ENCODE measurements around the gene COL13A1.

Gene COL13A1

DNA sequence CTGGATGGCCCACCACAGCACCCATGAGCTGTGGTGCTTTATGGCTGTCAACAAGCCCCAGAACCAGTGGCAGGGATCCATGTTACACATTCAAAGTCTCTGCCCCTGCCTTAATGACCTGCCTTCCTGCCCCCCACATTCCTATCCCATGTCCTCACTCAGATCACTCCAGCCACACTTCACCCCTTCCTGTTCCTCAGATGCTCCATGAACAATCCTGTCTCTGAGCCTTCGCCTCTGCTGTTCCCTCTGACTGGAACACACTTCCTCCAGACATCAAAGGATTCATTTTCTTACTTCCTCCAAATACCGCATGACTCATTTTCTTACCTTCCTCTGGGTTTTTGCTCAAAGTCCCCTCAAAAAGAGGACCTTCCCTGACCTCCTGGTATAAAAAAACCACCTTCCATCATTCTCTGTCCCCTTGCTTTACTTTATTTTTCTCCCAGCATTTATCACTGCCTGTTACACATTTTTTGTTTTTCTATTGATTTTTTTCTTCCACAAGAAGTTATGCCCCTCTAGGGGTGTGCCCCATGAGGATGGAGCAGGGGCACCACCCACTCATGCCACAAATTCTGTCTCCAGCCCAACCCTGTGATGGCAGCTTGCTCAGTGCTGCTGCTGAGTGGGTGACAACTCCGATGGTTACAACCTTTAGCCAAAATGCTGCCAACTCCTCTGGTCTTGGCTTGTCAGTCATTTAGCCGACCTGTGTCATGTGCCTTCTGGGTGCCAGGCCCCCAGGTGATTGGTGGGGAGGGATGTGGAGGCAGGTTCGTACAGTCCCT lies 18.2 kb downstream of the COL13A1 start:
- DNase-seq (ENCODE audit: low read depth in 3 of 3): no peak

DNA sequence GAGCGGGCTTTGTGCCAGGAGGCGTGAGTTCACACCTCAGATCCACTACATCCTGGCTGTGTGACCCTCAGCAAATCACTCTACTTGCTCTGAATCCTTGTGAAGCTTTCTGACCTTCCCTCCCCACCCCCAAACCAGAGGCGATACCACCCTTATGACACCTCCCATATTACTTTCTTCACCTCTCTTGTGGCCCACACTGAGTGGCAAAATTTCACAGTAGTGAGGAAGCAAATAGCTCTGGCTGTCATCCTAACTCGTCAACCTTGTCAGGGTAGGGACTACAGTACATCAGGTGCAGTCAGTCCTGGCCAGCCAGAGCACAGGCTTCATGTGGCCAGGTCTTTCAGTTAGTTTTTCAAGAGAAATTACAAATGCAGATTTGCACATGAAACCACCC lies 19.1 kb downstream of the COL13A1 start:
- DNase-seq (ENCODE audit: low read depth in 3 of 3): no peak

DNA sequence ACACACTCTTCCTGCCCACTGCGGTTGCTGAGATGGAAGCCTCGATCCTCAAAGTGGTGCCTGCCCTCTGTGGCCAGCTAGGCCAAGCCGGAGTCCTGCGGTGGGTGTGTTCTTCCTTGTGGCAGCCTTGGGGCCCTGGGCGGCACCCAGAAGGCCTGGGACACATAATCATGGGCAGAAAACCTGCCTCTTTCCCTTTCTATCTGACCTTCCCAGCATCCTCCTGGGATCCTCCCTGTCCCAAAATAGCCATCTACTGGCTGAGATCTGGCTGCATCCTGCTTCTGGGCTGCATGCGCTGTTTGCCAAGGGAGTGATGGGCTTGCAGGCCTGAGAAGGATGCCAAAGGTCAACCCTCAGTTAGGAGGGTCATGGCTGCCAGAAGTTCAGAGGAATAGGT lies 23.9 kb downstream of the COL13A1 start:
- no peak for DNase-seq (ENCODE audit: low read depth in 3 of 3)

DNA sequence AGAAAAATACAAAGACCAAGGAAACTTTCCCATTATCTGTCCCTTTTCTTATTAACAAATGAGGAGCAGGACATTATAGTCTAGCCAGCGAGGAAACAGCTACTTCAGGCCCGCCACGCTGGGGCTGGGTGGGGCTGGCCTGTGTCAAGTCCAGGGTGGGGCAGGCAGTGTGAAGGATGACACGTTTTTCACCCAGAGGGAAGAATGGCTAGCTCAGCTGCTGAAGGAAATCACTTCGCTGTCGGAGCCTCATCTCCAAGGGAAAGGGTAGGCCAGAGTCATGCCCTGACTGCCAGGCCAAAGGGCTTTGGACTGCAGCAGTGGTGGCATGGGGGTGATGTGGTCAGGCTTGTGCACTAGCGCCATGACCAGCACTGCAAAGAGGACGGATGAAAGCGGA lies 24.4 kb downstream of the COL13A1 start:
- no peak for DNase-seq (ENCODE audit: low read depth in 3 of 3)

DNA sequence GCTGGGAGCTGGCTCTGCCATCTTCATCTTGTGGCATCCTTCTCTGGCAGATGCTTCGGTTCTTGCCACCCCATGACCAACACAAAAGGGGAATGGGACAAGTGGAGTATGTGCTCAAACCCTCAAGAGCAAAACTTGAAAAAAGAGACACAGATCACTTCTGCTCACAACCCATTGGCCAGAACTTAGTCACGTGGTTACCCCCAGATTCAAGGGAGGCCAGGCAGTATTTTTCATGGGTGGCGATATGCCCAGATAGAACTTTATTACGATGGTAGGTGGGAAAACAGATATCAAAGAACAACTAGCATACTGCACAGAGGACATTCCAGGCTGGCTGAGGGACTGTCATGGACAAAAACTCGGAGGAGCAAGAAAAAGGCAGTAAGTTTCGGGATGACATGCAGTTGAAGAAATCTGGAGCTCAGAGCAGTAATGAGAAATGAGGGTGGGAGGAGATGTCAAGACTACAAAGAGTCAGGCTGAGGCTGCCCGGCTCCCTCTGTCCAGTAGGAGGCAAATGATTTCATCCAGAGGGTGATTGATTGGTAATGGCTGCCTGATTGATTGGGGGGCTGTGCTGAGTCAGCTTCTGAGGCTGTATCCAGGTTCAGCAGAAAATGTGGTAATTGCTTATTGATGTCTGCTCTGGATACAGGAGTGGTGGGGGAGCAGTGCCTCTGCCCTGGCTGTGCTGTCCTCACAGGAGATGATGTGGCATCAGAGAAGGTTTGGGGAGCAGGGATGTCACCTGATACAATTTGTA lies 25.3 kb downstream of the COL13A1 start:
- DNase-seq (ENCODE audit: low read depth in 3 of 3): no peak

DNA sequence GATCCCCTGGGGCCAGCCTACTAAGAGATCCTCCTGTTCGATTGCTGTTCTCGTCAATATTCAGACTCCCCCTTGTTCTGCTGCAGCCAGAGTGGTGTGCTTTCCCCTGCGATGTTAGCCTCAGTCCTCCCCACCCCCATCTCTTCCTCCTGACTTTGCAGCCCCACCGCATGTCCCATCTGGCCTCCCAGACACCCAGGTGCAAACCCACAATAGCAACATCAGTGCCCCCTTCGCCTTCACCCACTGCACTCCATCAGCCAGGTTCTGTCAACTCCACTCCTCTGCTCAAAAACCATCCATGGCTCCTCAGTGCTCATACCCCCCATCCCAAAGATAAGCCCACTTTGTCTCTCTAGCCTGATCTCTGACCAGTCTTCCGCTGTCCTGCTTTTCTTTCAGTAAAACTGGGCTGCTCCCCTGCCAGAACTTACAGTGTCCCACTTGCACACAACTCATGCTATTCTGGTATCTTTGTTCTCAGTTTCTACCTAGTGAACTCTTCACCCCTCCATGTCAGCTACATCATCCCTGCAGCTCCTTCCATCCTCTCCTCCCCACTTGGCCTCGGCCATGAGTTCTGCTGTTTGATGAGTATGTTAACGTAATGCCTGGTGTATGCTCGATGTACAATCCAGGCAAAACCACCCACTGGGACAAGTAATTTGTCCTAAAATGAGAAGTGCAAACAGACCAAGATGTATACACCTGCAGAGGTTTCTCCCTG lies 26.6 kb downstream of the COL13A1 start:
- no peak for DNase-seq (ENCODE audit: low read depth in 3 of 3)

DNA sequence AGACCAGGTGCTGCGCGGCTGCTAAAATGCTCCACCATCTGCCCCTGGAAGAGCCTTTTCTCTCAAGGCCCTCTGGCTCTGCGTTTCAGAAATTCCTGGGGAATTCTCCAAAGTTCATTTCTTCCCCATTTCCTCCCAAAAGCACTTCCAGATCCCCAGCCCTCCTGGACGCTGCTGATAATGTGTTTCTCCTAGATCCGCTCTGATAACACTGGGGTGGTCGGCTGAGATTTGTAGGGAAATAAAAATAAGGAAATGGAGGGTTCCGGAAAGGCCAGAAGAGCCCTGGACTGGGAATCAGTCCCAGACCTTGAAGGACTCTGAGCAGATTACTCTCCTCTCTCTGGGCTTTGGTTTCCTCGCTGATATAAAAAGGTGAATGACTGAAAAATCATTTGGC lies 28.1 kb downstream of the COL13A1 start:
- DNase-seq (ENCODE audit: low read depth in 3 of 3): no peak

DNA sequence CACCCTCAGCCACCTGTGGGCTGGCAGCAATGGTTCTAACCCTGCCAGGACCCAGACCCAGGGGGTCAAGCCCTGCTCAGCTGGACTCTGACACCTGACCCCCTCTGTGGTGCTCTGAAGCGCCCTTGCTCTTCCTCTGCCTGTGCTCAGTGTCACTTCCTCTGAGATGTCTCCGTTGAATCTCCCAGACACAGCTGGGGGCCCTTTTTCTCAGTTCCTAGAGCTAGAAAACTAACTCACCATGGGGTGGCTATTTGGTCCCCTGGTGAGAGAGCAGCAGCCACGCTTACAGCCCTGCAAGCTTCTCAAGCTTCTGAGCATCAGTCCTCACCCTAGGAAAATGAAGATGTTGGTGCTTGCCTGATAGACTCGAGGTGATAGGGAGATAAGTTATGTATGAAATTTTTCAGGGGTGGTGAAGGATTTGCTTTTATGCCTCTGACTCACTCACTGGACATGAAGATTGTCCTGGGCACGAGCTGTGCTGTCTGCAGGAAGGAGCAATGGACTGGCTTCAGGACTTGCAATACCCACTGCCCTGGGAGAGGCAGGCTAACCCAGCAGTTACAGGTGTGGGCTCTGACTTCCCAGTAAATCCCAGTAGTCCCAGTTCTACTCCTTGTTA lies 29.6 kb downstream of the COL13A1 start:
- no peak for DNase-seq (ENCODE audit: low read depth in 3 of 3)

DNA sequence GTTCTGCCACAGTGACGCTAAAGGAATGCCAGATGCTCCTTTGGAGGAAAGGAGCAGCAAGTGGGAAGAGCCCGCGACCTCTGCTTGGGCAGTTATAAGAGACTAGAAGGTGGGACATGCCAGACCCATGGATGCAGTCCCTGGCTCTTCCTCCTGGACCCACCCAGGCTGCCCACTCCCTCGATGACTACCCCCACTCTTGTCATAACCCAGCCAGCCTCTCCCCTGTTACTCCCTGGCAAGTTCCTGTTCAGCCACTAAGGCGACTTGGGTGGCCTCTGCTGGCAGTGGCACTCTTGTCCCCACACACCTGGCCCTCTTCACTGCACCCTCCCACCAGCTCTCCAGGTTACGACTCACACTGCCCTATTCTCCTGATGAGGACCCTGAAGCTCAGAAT lies 33.5 kb downstream of the COL13A1 start:
- no peak for DNase-seq (ENCODE audit: low read depth in 3 of 3)

DNA sequence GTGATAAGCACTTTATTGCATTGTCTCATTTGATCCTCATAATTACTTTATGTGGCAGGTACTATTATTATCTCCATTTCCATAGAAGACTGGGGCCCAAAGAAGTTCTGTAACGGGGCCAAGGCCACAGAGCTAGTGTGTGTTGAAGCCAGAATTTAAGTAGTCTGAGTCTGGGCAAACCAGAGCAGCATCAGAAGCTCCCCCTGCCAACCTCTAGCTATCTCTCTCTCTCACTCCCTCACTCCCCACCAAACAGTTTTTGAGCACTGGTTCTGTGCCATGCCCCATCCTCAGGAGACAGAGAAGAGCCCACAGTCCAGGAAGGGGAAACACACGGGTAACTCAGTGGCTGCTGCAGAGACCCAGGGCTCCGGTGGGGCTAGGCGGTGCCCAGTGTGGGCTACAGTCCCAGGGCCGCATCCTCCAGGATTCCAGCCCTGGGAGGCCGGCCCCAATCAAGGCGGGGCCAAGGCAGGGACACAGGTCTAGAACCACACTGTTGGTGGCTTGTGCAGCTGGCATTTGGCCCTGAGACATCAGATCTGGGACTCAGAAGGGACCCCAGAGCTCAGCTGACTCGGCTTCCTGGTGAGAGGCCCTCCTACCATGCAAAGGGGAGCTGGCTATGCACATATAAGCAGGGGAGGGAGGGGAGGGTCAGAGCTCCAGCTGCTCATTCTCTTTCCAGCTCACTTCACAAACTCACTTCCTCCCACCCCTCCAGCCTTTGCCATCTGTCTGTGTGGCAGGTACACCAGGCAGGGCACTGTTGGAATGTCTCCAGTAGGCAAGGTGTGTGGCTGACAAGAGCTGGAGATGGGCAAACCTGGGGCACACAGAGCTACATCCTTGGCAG lies 34.4 kb downstream of the COL13A1 start:
- no peak for DNase-seq (ENCODE audit: low read depth in 3 of 3)

DNA sequence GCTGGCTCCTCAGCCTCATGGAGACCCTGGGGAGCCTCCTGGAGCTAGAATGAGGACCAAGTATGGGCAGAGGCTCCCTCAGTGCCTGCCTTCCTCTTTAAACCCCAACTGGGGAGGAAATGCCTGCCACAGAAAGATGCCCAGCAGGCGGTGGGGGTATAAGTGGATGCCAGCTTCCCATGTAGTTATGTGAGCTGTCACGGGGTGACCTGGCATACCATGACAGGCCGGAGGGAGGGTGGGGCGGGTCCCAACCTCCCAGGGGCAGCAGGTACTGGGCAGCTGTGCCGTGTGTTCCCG lies 35.0 kb downstream of the COL13A1 start:
- DNase-seq (ENCODE audit: low read depth in 3 of 3): no peak

DNA sequence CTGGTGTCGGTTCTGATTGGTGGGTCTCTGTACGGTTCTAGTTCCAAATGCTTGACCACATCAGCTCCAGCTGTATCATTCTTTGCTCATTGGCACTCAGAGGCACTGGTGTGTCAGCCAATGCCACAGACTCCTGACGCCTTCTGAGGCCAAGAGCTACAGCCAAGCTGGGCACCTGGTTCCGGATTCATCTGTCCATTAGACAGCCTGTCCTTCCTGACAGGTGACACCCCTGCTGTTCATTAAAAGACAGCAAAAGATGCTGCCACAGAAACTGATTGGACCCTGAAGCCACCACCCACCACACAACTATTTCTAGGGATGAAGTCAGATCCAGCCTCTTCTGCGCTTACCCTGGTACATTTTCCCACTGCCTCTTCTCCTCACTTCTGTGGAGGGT lies 35.6 kb downstream of the COL13A1 start:
- no peak for DNase-seq (ENCODE audit: low read depth in 3 of 3)

DNA sequence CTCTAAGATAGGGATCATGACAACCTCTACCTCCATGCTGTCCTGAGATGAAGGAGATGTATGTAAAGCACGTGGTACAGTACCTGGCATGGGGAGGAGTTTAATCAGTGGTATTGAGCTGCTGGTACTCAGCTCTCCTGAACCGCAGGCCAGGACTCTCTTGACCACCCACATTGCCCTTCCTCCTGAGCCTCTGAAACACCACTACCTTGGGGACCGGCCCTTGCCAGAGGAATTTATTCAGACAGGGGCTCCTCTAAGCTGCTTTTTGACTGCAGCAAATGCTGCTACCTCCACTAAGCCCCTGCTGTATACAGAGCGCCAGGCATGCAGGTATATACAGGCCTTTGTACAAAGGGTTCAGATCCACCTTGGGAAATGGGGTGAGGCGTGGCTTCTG lies 36.7 kb downstream of the COL13A1 start:
- DNase-seq (ENCODE audit: low read depth in 3 of 3): no peak

DNA sequence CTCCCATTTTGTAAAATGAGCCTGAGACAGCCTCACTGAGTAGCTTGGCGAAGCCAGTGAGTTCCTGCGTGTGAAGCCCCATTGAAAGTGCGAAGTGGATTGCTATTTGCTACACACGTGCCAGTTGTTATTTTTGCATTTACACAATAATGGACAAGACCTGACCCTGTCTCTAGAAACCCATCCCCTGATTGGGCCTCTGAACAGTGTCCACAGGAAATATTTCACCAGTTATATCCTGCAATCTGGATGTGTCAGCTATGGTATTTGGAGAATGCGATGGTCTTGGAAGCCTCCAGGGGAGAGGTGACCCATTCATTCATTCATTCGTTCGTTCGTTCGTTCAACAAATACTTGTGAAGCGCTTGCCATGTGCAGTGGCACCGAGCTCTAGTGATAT lies 37.1 kb downstream of the COL13A1 start:
- DNase-seq (ENCODE audit: low read depth in 3 of 3): no peak

DNA sequence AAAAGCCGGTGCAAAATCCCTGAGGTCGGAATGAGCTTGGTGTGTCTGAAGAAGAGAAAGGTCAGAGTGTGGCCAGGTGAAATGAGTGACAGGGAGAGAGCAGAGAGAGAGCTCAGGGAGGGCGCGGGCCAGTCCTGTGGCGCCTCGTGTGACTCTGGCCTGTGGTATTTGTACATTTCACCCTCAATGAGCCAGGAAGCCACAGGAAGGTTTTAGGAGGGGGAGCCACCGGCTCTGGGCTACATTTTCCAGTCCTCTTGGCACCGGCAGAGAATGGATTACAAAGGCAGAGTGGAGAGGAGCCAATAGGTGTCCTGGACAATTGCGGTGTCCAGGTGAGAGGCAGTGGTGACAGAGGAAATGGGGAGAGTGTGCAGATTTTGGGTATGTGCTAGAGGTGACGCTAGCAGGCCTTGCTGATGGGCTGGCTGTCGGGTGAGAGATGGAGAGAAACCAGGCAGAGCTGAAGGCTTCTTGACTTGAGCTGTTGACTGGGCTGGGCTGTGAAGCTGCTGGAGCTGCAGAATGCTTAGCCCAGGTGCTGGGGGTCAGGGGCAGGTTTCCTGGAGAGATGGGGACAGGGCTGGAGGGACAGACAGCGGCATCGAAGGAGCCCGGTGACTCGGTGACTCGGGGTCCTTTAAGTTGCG lies 38.1 kb downstream of the COL13A1 start:
- no peak for DNase-seq (ENCODE audit: low read depth in 3 of 3)

DNA sequence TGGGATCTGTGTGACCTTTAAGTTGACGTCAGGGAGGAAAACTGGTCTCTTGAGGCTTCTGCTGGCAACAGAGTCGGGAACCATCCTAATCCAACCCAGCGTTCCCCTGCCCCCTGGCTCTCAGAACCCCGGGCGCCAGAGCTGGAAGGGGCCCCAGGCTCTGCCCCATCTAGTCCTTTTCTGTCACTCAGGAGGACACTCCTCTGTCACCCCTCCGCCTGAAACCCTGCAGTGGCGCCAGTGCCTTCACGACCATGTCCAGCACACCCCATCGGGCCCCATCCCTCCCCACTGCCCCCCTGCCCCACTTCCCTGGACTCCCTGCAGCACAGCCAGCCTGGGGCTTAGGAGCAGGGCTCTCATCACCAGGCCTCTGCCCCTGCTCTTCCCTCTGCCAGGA lies 39.1 kb downstream of the COL13A1 start:
- DNase-seq (ENCODE audit: low read depth in 3 of 3): no peak

DNA sequence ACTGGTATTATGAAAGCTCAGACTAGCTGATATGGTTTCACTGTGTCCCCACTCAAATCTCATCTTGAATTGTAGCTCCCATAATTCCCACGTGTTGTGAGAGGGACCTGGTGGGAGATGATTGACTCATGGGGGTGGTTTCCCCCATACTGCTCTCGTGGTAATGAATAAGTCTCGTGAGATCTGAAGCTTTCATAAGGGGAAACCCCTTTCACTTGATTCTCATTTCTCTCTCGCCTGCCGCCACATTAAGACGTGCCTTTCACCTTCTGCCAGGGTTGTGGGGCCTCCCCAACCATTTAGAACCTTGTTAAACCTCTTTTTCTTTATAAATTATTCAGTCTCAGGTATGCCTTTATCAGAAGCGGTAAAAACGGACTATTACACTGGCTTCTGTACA lies 40.3 kb downstream of the COL13A1 start:
- DNase-seq (ENCODE audit: low read depth in 3 of 3): no peak

DNA sequence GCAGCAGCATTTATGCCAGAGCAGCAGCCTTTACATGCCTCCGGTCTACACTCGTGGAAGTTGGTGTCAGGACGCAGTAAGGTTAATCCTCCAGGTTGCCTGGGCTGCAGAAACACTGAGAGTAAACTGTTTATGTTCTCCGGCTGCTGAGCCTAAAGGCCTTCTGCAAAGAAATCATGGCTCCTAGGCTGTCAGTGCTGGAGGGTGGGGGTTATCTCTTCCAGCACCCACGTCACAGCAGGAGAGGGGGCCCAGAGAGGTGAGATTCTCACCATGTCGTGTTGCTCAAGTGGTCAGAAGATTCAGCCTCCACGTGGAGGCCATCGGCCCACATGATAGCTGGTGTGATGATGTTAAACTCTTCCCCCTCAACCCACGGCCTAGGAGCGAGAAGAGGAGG lies 41.2 kb downstream of the COL13A1 start:
- no peak for DNase-seq (ENCODE audit: low read depth in 3 of 3)

DNA sequence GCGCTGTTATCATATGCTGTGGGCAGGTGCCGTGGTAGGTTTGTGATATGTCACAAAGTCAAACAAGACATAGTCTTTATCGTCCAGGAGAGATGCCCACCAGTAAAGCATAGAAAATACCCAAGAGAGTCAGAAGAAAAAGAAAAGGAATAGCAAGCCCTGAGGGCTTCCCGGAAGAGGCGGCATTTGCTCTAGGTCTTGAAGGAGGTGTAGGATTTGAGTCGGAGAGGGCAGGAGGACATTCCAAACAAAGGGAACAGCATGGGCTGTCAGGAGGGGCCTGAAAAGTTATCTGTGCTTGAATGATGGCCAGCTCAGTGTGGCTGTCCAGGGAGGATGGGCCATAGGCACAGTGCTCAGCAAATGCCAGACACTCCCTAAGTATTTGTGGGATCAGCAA lies 42.2 kb downstream of the COL13A1 start:
- DNase-seq (ENCODE audit: low read depth in 3 of 3): no peak

DNA sequence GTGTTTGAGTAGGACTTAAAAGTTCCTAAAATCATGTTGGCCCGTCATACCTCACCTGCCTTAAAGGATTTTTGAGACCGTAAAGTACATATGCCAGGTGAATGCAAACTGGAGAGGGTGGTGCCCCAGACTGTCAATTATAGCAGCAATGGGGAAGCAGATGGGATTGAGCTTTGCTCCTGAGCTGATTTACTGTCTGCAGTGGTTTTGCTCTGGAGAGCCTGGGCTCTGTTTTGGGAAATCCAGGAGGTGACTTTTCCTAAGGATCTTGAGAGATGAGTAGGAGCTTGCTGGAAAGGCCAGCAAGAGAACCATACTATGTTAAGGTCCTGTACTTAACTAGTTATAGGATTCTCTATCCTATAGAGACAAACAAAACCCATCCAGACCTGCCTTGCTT lies 43.0 kb downstream of the COL13A1 start:
- DNase-seq (ENCODE audit: low read depth in 3 of 3): no peak

Measured in stimulated activated CD4-positive, alpha-beta T cell treated with anti-CD3 and anti-CD28 coated beads, TNF-alpha, amount 100 ng/mL, for 24 hours (primary cell).